Anterior cingulate cortex (tissue), 58 donors: Measurements from ENCODE around the gene KLHDC10.
"Not testable (repeated sequence)": the region's sequence is repeated elsewhere in the genome, so short reads cannot be mapped to it uniquely, and the experiment has no call there.

Source experiments
- DNase-seq, 58 donors: peaks; one replicate each; lab custom pipeline; 2025; lab: John Stamatoyannopoulos, UW

The KLHDC10 gene

GRCh38 chr7:130071701-130072622 lies 1.6 kb downstream of the KLHDC10 start:
- peak in 54 of 58 donors; percentile 0 to 79 (median 42) for DNase-seq

- DNase-seq = no peak
Observed at GRCh38 chr7:130079846-130080394, 9.6 kb downstream of the KLHDC10 start.

DNA sequence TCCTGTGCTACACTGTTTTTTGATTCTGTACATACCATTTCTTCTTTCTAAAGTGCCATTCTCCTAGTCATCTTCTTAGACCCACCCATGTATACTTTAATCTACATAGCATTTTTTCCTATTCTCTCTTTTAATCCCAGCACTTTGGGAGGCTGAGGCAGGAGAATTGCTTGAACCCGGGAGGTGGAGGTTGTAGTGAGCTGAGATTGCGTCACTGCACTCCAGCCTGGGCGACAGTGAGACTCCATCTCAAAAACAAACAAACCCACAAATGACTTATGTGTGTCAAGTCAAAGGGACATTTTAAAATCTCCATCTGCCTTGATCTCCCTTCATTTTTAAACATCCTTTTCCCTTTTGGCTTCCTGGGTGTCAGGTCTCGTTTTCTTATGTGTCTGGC lies 13.2 kb downstream of the KLHDC10 start:
- not testable (repeated sequence) for DNase-seq

GRCh38 chr7:130084037-130084875 lies 13.9 kb downstream of the KLHDC10 start:
- no peak for DNase-seq

DNA sequence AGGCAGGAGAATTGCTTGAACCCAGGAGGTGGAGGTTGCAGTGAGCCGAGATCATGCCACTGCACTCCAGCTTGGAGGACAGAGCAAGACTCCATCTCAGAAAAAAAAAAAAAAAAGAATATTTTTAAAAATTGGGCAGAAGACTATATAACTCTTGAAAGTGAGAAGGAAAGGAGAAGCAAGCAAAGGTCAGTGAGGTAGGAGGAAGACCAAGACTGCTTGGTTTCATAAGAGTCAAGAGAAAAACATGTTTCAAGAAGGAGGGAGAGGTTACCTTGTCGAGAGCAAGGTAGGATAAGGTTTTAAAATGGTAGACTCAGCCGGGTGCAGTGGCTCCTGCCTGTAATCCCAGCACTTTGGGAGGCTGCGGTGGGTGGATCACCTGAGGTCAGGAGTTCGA lies 14.9 kb downstream of the KLHDC10 start:
- not testable (repeated sequence) for DNase-seq

DNA sequence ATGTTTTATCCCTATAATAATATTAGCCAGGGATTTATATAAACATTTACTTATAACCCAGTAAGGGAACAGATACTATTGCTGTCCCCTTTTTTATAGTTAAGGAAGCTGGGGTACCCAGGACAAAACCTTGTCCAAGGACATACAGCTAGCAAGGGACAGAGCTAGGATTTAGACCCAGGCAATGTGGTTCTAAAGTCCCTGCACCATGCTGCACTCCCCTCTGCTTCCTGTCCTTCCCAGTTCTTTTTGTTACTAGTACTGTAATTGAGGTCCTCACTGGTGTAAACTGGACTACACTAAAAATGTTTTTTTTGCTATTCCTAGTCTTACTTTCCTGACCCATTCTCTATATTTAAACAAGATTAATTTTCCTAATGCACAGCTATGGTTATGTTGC lies 16.6 kb downstream of the KLHDC10 start:
- no peak for DNase-seq

- DNase-seq = no peak
Observed at GRCh38 chr7:130087364-130087763, 17.0 kb downstream of the KLHDC10 start.

DNA sequence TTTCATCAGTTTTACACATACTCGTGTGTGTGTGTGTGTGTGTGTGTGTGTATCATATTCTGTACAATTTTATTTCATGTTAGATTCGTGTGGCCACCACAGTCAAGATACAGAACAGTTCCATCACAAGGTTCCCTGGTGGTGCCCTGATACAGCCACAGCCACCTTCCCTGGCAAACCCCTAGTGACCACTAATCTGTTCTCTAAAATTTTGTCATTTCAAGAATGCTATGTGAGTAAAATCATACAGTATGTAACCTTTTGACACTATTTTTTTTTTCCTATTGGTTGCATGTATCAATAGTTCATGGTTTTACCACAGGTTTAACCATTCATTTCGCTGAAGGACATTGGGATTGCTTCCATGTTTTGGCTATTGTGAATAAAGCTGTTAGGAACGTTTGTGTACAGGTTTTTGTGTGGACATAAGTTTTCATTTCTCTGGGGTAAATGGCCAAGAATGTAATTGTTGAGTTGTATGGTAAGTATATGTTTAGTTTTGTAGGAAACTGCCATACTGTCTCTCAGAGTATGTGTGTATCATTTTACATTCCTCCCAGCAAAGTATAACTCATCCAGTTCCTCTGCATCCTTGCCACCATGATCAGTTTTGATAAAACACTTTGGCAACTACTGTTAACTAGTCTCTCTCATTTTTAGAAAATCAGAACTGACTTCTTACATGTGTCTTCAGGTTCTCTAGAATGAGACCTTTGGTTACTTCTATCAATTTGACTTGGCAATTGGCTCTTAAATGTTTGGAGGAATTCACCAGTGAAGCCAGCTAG lies 20.6 kb downstream of the KLHDC10 start:
- DNase-seq = no peak

- no peak for DNase-seq
Observed at GRCh38 chr7:130091999-130092398, 21.7 kb downstream of the KLHDC10 start.

DNA sequence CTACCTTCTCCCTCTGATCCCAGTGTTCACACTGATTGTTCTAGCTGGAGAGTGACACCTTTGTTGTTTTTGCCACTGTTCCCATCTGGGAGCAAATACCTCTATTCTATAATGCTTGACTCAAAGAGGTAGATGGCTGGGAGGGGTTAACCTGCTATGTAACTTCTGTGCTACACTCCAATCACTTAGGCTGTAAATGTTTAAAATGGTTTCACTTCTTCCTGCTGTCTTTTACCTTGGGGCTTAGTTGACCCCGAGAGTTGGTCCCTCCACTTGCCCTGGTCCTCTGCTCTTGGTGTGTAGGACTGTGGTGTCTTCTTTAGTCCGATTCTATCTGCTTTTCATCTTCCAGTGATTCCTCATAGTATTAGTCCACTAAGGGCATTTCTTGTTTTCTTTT lies 22.3 kb downstream of the KLHDC10 start:
- no peak for DNase-seq

- no peak for DNase-seq
Observed at GRCh38 chr7:130095812-130096211, 25.5 kb downstream of the KLHDC10 start.

DNA sequence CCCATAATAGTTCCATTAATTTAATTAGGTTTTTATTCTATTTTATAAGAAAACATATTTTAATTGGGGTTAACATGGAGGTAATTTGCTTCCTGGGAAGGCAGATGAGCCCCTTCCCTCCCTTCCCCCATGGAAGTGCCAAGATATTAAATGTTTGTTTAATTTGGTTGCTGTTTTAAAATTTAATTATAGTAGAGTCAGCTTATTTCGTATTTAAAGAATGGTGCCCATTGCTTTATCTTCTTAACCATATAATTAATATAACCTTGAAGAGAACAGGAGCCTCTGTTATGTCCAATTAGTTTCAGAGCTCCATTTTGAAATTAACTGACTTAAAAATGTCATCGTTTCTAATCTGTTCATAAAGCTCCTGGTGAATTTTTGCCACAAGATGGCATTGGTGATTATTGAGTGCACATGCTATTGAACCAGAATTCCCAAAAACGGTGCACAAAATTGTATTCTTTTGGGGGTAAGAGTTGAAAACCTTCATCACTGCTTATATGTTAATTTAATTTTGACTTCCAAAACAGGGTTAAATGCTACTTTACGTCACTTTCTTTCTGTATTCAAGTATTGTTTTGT lies 26.0 kb downstream of the KLHDC10 start:
- no peak for DNase-seq

GRCh38 chr7:130099331-130099730 lies 29.0 kb downstream of the KLHDC10 start:
- DNase-seq = no peak

DNA sequence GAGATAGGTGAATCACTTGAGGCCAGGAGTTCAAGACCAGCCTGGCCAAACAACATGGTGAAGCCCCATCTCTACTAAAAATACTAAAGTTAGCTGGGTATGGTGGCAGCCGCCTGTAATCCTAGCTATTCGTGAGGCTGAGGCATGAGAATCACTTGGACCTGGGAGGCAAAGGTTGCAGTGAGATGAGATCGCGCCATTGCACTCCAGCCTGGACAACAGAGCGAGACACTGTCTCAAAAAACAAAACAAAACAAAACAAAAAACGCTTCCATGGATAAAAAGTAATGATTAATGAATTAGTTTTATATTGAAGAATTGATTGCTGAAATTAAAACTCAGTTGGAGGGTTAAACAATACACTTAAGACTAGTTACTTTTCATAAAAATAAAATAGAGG lies 32.3 kb downstream of the KLHDC10 start:
- DNase-seq = no peak

GRCh38 chr7:130107949-130108674 lies 37.8 kb downstream of the KLHDC10 start:
- DNase-seq = no peak

DNA sequence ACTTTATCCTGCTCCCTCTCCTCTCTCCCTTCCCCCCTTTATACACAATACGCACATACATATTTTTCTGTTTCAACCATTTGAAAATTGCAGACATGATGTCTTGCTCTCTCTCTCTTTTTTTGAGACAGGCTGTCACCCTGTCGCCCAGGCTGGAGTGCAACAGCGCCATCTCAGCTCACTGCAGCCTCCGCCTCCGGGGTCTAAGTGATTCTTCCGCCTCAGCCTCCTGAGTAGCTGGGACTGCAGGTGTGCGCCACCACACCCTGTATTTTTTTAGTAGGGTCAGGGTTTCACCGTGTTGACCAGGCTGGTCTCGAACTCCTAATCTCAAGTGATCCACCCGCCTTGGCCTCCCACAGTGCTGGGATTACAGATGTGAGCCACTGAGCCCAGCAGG lies 38.5 kb downstream of the KLHDC10 start:
- no peak for DNase-seq

- DNase-seq = no peak
Observed at GRCh38 chr7:130112093-130112492, 41.8 kb downstream of the KLHDC10 start.

- no peak for DNase-seq
Observed at GRCh38 chr7:130112662-130113425, 42.5 kb downstream of the KLHDC10 start.

DNA sequence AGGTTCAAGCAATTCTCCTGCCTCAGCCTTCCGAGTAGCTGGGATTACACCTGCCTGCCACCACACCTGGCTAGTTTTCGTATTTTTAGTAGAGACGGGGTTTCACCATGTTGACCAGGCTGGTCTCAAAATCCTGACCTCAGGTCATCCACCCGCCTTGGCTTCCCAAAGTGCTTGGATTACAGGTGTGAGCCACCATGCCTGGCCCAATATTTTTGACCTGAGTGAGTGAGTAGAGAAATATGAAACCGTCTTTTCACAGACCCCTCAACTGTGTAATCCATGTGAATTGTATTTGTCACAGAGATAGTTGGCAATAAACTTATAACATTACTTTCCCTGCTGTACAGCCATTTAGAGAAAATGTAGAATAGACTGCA lies 43.1 kb downstream of the KLHDC10 start:
- not testable (repeated sequence) for DNase-seq
